Dedifferentiated amniotic fluid mesenchymal stem cell (primary cell): ENCODE measurements around the gene RPLP1.

Source experiments
- DNase-seq: peaks from one replicate; pipeline ENCODE4 v3.0.0-alpha.2; 2016; ENCODE audit errors: extremely low spot score

RPLP1 gene

DNA sequence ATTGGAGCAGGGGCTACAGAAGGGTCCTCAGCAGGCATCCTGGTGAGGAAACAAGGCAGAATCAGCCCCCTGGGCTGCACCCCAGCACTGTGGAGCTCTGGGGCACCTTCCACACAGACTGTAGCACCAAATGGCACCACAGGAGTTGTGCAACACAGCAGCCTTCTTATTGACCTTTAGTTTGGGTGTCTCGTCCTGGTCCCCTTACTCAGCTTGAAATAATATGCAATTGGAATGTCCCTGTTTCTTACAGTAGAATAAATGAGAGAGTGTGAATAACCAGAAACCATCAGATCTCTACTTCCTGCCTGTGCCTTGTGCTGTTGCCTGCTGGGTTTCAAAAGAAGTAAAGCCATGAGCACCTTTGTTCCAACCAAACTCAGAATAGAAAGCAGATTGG lies 44.5 kb downstream of the RPLP1 start:
- no peak for DNase-seq

DNA sequence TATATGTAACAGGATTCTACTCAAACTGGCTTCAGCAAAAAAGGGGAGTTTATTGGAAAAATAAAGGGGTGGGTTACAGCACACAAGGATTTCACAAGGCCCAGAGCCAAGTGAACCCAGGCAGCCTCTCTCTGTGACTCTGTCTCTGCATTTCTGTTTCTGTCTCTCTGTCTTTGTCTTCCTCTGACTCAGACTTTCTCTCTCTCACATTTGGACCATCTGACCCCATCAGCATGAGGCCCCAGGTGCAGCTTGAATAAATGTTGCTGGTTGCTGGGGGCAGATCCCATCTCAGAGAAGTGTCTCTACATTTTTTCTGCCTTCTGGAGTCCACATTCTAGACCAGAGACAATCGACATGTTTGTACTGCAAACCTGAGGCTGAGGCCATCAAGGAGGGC lies 45.0 kb downstream of the RPLP1 start:
- DNase-seq, result no peak

GRCh38 chr15:69498282-69498681 lies 45.7 kb downstream of the RPLP1 start:
- DNase-seq, result no peak

GRCh38 chr15:69498987-69499386 lies 46.4 kb downstream of the RPLP1 start:
- no peak for DNase-seq

GRCh38 chr15:69499521-69500211 lies 47.0 kb downstream of the RPLP1 start:
- DNase-seq, result no peak

GRCh38 chr15:69500339-69500738 lies 47.7 kb downstream of the RPLP1 start:
- no peak for DNase-seq

DNA sequence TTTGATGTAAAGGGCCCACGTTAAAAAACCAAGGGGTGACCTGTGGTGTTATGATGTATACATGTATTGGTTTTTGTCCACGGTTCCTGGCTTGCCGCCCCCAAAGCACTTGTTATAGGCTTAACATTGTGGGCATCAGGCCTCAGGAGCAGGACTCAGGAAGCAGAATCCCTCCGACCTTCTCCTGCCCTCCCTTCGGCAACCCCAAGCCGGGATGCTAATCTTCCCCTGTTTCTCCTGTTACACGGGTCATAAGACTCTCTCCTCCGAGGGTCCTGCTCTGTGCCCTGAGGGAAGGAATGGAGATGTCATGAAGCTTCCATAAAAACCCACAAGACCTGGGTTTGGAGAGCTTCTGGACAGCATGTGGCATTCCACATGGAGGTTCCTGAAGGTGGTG lies 48.8 kb downstream of the RPLP1 start:
- DNase-seq, result no peak

GRCh38 chr15:69502470-69503045 lies 49.9 kb downstream of the RPLP1 start:
- DNase-seq, result no peak

DNA sequence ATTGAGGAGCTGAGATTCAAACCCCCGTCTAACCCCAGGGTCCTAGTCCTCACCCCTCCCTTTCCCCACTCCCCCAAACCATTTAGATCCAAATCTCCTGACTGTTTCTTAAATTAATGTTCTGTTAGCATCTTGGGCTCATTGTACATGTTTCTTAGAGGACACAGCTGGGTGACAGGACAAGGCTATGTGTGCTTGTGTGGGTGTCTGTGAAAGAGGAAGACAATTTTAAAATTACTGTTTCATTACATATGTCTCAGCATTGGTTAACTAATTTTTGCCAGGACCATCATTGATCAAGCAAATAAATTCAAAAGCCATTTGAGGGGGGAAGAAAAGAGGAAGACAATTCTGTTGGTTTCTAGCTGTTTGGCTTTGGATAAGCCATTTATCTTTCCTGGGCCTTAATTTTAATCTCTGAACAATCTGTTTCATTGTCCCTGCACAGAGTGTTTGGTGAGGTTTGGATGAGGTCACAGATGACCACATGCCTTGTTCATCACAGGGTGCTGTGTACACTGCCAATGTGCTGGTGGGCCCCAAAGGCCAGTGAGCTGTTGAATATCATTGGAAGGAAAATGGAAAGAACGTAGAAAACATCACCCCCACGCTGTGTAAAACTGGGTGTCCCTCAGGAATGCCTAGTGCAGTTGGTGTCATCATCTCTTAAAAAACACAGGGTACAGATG lies 51.9 kb downstream of the RPLP1 start:
- DNase-seq, result no peak
